Lung microvascular endothelial cell (primary cell): ENCODE data around the gene KIF12. TPM values are rescaled to one million over a fixed set of nuclear protein-coding genes. Genes with fewer than 3 reads are reported as not detected.
"Not testable (repeated sequence)": the region's sequence is repeated elsewhere in the genome, so short reads cannot be mapped to it uniquely, and the experiment has no call there.

Source experiments
- DNase-seq, 2 donors: peaks; one replicate each; pipeline versions ENCODE4 v3.0.0 to v3.0.0-alpha.2; 2010; ENCODE audit warnings: low read depth in 2 of 2
- total RNA-seq: library from RNA; depleted of rRNA; stranded (reverse); fragments of >200 nt; gene quantifications from 2 replicates; pipeline ENCODE4 v1.2.1, GENCODE V29; 2014

KIF12 gene
- not detected in 2 replicates for total RNA-seq

- DNase-seq, result no peak
Observed at GRCh38 chr9:114098936-114099668, at the start of gene KIF12. TSS of gene KIF12 (minus strand) at chr9:114099292. CDS start at chr9:114099276, 16 bp downstream.

DNA sequence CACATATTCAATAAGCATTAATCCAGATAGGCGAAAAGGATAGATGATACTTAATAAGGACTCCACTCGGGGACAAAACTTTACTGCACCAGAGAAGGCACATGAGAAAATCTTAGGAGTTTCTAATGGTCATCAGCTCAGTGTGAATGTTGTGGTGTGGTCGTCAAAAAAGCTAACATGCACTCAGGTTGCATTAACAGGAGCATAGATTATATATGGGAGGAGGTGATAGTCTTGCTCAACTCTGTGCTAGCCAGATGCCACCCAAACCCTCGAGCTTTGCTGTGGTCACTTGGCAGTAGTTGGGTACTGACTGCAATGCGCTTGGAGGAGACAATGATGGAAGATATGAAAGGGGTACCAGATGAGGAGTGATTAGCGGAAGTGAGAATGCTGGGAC, 47.6 kb upstream of the KIF12 start:
- no peak for DNase-seq

DNA sequence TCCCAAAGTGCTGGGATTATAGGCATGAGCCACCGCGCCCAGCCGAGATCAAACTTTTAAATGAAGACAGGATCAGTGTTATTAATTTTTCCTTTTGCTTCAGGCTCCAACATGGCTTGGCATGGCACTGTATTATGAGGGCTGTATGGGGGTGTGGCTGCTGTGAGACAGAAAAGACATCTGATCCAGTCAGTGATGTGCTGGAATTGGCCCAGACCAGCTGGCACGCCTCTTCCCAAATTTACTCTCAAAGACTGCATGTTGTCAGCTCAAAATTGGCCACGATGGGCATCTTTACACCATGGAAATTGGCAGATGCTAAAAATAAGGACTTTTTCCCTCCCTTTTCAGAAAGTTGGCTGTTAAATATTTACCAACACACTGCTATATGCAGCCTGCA, 44.1 kb upstream of the KIF12 start:
- no peak for DNase-seq

- DNase-seq, result no peak
Observed at GRCh38 chr9:114141553-114142402, 42.7 kb upstream of the KIF12 start.

- DNase-seq, result no peak
Observed at GRCh38 chr9:114140850-114141249, 41.8 kb upstream of the KIF12 start.

DNA sequence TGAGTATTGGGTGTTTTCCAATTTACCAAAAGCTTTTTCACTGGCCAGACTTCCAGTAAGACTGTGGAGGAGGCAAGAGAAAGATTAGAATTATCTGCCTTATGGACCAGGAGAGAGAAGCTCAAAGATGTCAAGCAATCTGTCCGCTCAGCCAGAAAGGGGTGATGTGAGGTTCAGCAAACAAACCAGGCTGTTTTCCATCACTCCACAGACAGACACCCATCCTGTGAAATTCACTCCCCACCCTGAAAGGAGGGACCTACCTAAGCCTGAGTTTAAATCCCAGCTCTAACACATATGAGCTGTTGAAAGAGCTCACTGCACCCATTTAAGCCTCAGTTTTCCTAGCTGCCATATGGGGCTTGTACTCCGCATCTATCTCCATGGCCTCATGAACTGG, 41.3 kb upstream of the KIF12 start:
- no peak for DNase-seq

- no peak for DNase-seq
Observed at GRCh38 chr9:114139071-114139470, 40.0 kb upstream of the KIF12 start.

DNA sequence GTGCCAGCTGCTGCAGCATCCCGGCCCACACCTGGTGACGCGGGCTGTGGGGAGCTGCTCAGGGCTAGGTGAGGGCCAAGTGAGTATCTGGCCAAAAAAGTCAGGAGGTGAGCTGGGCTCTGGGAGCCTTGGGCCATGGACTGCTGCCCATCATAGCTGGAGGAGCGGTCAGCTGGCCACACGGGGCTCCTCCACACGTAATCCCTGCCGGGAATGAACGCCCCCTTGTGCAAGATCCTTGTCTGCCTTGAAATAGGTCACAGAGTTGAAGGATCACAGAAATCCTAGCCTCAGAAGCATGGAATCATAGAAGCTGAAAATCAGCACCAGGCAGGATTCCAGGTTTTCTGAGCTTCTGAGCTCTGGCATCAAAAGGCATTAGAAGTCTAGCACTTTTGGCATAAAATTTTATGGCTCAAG, 39.5 kb upstream of the KIF12 start:
- no peak for DNase-seq

DNA sequence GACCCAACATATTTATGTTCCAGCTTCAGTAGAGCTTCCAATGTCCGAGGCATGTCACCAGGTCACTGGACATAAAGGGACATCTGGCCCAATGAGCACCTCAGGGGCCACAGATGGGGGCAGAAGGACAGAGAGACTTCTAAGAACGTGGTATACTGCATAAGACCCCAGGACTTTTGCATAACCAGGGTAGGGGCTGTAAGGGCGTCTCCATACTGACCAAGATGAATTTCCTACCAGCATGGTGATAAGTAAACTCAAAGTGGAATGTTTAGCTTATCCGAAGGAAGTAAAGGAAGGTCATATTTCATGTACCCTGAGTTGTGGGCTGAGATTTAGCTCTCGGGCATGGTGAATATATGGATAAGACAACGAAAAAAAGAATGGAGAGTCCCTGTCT, 38.7 kb upstream of the KIF12 start:
- DNase-seq, result no peak

DNA sequence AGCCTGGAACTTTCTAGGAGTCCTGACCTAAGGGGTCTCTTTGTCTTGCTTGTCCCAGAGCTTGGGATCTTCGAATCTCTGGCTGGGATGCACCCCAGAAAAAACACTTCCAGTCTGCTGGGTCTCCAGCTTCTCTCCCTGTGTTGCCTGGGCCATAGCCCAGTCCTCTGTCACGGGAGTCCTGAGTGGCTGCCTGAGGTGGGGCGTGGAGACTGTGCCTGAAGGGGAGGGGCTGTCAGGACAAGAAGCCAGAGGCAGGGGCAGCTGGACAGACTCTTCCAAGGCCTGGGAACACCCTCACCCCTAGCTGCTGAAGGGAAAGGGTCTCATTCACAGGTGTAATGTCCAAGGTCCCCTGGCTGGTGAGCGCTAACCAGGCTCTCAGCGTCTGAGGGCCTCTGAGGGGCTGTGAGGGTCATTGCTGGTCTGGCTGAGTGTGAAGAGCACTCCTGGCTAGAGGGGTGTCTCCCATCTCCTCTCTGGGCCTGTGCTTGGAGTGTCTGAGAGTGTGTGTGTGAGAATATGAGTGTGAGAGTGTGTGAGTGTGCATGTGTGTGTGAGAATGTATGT, 35.8 kb upstream of the KIF12 start:
- DNase-seq, result no peak

DNA sequence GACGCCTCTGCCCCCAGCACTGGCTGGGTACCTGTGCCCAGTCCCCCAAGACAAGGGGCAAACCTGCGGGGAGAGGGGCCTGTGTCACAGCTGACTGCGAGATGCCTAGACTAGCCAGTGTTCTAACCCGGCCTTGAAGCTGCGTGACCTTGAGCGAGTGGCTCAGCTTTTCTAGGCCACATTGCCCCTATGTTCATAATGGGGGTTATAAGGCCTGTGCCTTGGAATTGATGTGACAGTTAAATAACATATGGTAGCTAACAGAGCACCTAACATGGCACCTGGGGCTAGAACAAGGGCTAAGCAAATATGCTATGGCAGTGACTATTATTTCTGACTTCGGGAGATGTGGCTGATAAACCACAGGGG, 33.4 kb upstream of the KIF12 start:
- no peak for DNase-seq

DNA sequence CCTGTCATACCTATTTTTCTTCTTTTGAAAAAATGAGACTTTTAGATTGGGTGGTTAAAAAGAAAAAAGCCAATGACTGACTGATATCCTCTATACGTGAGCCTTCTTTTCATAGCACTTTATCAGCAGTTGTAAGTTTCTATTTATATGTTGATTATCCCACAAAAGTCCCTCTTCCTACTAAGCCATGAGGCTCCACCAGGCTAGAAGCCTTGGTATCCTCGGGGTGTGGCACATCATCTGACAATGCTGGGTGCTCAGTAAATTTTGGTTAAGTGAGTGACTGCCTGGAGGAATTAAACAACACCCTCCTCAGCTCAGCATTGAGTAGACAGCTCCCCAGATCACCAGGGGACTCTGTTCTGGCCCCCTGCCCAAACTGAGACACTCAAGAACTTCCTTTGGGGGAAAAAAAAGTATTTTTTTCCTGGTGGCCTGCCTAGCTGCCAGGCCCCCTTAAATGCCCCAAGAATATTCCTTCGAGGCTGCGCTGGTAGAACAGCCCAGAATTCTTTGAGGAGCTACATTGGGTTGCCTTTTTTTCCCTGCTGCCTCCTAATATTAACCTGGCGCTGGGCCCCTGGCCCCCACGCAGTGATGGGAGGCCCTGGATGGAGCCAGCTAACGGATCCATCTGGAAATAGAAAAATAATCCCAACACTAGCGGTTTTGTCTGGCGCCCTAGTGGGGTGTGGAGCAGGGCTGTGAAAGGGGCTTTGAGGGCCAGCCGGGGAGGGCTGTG, 32.9 kb upstream of the KIF12 start:
- no peak for DNase-seq

GRCh38 chr9:114130624-114131277, 31.7 kb upstream of the KIF12 start:
- DNase-seq, result no peak

DNA sequence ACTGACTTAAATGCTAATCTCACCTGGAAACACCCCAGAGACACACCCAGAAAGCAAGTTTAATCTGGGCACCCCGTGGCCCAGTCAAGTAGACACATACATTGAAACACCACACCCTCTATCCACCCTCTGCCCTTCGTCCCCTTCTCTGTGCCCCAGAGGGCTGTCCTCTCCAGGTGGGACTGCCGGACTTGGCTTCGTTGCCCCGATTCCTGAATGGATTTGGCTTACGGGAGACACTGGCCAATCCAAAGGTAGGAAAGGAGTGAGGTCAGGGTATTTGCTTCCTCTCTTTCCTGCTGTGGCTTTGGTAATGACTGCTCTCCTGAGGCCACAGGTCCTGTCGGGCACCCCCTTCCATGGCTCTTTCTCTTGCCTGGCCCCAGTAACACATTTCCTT, 31.0 kb upstream of the KIF12 start:
- no peak for DNase-seq

DNA sequence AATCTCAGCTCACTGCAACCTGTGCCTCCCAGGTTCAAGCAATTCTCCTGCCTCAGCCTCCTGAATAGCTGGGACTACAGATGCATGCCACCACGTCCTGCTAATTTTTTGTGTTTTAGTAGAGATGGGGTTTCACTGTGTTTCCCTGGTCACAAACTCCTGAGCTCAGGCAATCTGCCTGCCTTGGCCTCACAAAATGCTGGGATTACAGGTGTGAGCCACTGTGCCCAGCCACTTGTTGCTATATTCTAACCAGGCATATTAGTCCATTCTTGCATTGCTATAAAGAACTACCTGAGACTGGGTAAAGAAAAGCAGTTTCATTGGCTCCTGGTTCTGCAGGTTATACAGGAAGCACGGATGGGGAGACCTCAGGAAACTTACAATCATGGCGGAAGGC, 29.7 kb upstream of the KIF12 start:
- DNase-seq, result not testable (repeated sequence)

- DNase-seq, result no peak
Observed at GRCh38 chr9:114126247-114127060, 27.4 kb upstream of the KIF12 start.

DNA sequence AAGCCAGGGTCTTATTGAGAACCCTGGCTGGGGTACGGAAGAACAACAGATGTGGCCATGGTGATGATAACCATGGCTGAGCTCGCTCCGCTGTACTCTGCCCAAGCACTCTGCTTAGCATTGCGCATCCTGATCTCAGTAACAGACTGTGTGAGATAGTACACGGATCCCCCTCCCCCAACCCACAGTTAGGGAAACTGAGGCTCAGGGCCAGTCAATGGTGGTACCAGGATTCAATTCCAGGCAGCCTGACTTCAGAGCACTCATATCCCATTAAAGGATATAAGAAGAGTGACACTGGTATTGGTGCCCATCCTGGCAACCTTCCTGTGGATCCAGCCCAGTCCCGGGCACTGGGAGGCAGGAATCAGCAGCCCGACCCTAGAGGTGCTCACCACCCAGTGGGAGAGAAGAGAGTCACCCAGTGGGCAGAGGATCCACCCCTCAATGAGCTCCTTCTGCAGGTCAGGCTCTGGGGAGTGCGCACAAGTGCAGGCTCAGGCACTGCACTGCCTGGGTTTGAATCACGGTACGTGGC, 26.5 kb upstream of the KIF12 start:
- no peak for DNase-seq

DNA sequence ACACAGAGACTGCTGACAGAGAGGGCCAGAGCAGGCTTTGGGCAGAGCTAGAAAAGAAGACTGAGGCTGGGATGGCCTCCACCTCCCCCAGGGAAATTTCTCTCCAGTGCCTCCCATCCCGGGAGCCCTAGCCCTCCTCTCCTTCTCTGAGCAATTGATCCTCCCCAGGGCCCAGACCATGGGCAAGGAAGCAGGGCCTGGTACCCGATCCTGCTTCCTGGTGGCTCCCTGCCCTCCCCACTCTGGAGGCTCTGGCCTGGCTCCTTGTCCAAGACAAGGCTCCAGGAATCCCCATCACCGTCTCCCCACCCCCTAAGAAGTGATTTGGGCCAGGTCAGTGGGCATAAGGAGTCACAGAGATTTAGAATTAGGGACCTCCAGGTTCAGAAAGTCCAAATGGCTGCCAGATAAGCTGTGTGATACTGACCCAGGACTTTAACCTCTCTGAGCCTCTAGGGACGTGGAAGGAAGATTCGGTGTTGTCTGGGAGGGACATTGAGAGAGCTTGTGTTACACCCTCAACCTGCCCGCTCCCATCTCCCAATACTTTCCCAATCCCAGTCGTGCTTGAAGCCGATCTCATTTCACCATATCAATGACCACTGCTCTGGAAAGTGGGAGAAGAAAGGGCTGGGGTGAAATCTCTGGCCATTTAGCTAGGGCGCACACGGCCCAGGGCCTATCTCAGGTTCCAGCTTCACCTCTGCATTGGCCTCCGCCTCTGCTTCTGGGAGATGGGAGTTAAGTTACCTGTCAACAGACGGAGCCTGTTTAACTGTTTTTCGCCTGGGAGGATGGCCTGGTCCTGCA, 25.8 kb upstream of the KIF12 start:
- DNase-seq, result no peak

GRCh38 chr9:114124138-114124537, 25.0 kb upstream of the KIF12 start:
- DNase-seq, result no peak
